Adipose tissue (tissue), 3 donors: ENCODE data around the gene PYGO2. TPM values are rescaled to one million over a fixed set of nuclear protein-coding genes. Genes with fewer than 3 reads are reported as not detected.

Experiments used
- H3K27ac ChIP-seq: one replicate; pipeline ENCODE4 v1.5.1; 2013; ENCODE audit warnings: low read depth, low read length
- WGBS, 3 donors: extraction: QIAGEN DNeasy Blood & Tissue Kit; methylation state at CpG; one replicate each; pipeline ENCODE4 v1.1.7; 2013; 5-methylcytosine and 5-hydroxymethylcytosine counted together
- polyA plus RNA-seq, 3 donors: library from polyadenylated mRNA; stranded (reverse); fragments of 200-250 nt; gene quantifications; one replicate each; pipeline ENCODE4 v1.2.3, GENCODE V29; 2013
- donor health status: healthy with polysubstance abuse.
- donor health status: Bipolar disorder and iron deficiency.
- donor health status: healthy.

Gene PYGO2
- polyA plus RNA-seq, 3 donors = 9.1 to 13.9 (median 13.4) TPM

DNA sequence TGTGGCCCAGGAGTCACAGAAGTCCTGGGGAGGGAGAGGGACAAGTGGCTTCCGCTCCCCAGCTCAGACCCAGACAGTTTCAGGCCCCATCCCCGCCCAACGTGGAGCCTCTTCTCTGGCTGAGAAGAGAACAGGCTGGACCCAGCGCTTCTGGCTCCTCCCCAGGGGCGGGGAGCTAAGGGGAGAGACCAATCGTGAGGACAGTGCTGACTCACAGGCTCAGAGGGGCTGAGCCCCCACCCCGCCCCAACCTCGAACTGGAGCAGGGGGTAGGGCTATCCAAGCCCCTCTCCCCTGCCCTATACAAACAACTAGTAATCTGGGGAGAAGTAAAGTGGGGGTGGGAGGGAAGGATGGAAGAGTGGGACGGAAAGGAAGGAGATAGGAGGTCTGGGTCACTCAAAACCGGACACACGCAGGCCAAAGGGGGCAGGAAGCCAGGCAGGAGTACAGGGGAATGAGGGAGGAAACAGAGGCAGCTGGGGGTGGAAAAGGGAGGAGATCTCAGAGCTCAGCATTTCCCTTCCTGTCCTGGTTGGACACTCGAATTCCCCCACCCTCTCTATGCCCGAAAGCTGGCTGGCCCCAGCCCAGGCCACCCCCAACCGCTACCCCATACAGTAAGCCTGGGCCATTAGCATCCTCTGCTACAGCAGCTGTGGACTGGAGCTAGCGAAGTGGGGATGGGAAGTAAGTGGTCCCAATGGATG is 9.2 kb upstream of the PYGO2 start, which contains the start of gene SHC1:
Gene SHC1 (minus strand): TSS at position 117 of the 710 bp plus-strand sequence. CDS start 221 bp downstream, outside the sequence.
- WGBS, 3 donors = 11 to 30% (median 12%) methylated on average over 15 of the region's 15 CpGs

DNA sequence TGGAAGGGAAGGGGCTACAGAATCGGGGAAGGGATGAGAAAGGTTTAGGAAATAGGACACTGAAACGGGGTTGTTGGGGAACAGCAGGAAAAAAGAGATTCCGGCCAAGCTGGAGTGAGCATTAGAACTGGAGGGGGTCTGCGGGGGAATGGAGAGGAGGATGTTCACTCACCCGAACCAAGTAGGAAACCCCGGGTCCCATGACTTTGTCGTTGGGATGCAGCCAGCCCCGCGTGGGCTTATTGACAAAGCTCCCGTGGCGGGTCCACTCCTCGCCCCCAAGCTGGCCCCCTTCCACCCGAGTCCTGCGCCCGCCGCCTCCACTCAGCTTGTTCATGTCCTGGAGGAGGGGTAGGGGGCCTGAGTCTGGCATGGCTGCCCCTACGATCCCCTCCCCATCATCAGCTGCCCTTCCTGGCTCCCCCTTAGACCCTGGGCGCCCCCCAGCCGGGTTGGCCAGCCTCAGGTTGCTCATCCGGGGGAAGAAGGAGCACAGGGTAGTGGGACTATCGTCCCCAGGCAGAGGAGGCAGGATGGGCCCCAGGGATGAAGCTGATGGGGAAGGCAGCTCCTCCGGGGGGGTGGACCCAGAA is 8.4 kb upstream of the PYGO2 start:
- peak overlapping the region; percentile 73 for H3K27ac ChIP-seq
- WGBS, 3 donors = 21 to 49% (median 33%) methylated on average over 19 to 22 of the region's 22 CpGs

More for the DNA sequence above, 9.2 kb upstream of the PYGO2 start, which contains the start of gene SHC1:
- H3K27ac ChIP-seq = peak within 1 kb of the TSS; percentile 73

DNA sequence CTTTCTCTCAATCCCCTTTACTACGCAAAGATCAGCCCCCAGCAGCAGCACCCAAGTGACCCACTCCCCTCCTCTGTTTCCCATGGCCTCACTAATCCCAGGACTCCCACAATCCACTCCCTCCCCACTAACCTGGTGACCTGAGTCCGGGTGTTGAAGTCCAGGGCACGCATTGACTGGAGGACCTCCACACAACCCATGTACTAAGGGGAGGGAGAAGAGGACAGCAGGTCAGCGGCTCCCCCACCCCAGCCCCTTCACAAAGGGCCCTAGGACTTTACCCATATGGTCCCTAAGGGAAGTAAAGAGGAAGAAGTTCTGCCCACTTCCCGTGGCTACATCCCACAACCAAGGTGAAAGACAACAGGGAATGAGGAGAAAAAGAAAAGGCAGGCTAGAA is 7.7 kb upstream of the PYGO2 start:
- WGBS, 3 donors = 54 to 66% (median 54%) methylated on average over 5 of the region's 5 CpGs
- H3K27ac ChIP-seq = no peak overlapping the region

DNA sequence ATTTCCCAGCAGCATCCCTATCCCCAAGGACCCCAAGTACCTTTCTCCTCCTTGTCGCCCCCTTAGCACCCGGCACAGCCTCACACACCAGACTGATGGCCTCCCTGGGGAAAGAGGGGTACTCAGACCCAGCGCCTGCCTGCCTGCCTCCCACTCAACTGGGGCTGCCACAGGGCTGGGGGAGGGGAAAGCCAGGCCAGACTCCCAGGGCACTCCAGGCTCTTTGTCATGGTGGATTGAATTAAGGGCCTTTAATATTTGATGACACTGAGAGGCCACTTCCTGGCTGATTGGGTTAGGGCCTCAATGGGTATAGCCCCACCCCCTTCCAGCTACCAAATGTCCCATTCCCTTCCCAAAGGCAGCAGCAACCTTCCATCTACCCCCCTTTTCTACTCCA is 7.1 kb upstream of the PYGO2 start:
- WGBS, 3 donors = 73 to 87% (median 79%) methylated on average over 2 to 3 of the region's 3 CpGs
- H3K27ac ChIP-seq = no peak overlapping the region

DNA sequence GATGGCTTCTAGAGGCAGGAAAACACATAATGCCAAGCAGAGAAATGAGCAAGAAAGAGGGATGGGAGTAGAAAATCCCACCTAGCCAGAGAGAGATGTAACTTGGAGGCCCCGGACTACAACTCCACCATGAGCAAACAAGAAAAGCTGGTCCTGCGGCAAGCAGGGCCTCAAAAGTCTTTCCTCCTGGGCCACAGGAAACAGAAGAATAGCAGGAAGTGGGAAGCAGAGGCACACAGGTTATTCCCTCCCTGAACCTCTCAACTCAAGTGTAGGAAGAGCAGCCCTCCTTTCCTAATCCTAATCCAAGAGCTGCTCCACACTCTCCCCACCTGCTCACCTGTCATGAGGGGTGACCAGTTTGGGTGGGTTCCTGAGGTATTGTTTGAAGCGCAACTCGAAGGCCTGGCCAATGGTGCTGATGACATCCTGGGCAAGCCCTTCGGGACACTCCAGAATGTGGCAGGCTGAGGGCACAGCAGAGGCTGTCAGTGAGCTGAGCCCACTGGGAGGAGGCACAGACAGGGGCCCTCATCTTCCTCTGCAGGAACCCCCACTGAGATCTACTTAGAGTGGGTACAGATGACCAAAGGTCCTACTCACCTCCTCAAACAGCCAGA is 5.9 kb upstream of the PYGO2 start:
- H3K27ac ChIP-seq = no peak overlapping the region
- WGBS, 3 donors = 67 to 84% (median 80%) methylated on average over 5 of the region's 5 CpGs

DNA sequence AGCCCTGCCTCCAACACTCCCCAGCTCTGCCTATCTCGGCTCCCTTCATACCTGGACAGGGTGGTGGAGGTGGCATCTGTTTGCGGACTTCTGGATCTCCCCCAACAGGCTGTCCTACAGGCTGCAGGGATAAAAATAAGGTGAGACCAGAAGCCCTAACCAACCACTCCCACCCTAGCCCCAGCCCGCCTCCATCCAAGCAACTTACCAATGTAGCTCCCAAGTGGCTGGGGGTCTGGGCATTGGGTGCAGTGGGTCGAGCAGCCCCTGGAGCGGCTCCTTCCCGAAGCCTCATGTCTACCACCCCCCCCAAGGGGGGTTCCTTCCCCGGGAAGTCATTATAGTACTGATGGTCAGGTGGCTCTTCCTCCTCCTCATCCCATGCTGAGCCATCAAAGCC is 4.5 kb upstream of the PYGO2 start:
- H3K27ac ChIP-seq = no peak overlapping the region
- 79 to 90% (median 88%) methylated on average over 7 of the region's 7 CpGs for WGBS, 3 donors

DNA sequence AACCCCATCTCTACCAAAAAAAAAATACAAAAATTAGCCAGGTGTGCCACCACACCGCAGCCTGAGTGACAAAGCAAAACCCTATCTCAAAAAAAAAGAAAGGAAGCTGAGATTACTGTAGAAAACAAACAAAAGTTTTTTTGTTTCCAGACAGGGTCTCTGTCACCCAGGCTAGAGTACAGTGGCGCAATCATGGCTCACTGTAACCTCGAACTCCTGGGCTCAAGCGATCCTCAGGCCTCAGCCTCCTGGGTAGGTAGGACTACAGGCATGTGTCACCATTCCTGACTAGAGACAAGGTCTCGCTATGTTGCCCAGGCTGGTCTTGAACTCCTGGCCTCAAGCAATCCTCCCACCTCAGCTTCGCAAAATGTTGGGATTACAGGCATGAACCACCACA is 2.8 kb upstream of the PYGO2 start:
- no peak overlapping the region for H3K27ac ChIP-seq
- 72 to 85% (median 82%) methylated on average over 6 of the region's 6 CpGs for WGBS, 3 donors

DNA sequence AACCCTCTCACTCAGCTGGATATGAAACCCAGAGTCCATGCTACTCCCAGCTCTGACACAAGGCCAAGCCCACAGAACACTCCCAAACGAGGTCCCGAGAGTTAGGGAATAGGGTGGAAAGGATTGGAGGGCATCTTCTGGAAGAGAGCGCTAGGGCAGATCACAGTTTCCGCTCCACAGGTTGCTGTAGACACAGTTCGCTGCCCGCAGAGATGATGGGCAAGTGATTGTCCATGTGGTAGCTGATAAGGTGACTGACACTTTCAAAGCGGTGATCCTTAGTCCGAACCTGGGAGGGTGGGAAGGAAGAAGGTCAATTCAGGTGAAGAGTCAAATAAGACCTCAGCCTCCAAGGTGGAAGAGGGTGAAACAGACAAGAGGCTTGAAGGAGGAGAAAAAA is 2.1 kb upstream of the PYGO2 start:
- WGBS, 3 donors = 71 to 84% (median 76%) methylated on average over 8 of the region's 8 CpGs
- no peak overlapping the region for H3K27ac ChIP-seq

DNA sequence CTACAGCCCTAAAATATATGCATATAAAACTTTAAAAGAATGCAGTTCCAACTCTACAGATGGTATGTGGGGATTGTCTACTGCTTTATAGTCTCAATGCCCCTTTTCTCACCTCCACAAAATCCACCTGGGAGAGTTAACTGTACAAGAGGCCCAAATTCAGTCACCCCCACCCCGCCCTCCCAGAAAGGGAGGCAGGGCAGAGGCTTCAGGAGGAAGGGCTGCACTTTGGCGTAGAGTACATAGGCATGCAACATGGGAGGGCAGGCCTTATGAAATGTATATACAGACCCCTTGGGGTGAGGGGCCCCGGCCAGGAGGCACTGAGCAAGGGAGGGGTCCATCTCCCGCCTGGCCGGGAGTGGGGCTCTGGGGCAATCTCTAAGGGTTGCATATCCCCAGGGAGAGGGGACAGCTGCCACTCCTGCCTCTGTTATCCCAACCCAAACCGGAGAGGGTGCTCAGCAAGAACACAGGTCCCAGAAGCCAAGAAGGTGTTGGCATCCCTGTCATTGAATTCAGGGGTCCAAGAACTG is 1.3 kb upstream of the PYGO2 start:
- no peak overlapping the region for H3K27ac ChIP-seq
- WGBS, 3 donors = 69 to 74% (median 72%) methylated on average over 6 of the region's 6 CpGs

DNA sequence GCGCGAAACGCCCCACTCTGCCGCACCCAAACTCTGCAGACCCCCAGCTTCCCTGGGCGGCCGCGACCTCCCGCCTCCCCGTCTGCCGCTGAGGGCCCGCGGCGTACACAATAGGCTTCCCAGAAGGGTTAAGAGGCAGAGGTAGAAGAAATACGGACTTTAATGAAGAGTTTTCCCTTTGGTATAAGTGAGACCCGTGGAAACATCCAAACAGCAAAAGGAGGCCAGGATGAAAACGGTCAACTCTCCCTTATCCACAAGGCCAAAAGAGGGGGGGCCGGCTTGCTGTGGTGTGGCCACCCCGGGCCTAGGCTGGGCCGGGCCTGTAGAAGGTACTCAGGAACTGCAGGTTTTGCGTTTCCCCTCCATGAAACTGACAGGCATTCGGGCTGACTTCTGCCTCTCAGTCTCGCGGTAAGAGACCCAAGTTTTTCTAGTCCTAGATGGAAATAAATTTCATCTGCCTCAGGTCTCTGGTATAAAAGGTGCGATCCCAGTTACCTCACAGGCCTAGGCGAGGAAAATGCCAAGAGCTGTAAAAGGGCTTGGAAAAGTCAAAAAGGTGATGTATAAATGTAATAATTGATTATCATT is 671 bp upstream of the PYGO2 start:
- WGBS, 3 donors = 3 to 5% (median 4%) methylated on average over 25 of the region's 25 CpGs
- H3K27ac ChIP-seq = no peak overlapping the region

DNA sequence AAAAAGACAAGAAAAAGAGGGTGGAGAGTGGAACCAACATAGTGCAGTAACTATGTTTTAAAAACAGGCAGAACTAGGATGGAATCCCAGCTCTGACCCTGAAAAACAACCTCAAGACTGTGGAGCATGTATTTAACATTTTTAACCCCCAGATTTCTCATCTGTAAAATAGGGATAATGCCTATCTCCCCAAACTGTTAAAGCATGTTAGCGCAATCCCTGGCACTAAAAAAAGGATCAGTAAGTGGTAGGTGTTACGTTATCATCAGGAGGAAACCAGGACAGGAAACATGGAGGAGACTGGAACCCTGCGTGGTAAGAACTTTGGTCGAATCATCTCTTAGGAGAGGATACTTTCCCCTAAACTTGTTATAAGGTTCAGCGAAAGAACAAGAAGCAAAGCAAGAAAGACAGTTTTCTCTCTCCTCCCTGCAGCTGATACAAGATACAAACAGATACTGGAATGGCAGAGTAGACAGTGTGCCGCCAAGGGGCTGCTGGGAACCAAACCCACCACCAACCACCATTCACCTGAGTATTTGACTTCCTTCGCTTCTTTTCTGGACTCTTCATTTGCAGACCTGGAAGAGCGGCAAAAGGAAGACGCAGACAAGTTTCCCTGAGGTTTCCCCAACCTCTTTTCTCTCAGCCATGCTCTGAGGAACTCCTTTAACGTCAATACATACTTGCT is 991 bp downstream of the PYGO2 start:
- no peak overlapping the region for H3K27ac ChIP-seq
- WGBS, 3 donors = 23 to 39% (median 26%) methylated on average over 10 of the region's 10 CpGs

DNA sequence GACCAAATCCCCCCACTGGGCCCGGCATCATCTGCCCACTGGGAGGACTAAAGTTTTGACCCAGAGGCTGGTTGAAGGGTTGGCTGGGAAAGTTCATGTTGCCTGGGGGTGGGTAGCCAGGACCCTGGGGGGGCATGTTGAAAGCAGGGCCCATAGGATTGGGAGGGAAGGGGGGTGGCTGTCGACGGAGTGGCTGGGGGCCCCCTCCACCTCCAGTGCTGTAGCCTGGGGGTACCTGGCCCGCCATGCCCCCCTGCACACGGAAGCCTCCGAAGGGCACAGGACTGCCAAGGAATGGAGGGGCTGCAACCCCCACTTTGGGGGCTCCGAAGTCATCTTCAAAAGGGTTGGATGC is 2.2 kb downstream of the PYGO2 start:
- H3K27ac ChIP-seq = no peak overlapping the region
- 86 to 95% (median 92%) methylated on average over 7 of the region's 7 CpGs for WGBS, 3 donors

DNA sequence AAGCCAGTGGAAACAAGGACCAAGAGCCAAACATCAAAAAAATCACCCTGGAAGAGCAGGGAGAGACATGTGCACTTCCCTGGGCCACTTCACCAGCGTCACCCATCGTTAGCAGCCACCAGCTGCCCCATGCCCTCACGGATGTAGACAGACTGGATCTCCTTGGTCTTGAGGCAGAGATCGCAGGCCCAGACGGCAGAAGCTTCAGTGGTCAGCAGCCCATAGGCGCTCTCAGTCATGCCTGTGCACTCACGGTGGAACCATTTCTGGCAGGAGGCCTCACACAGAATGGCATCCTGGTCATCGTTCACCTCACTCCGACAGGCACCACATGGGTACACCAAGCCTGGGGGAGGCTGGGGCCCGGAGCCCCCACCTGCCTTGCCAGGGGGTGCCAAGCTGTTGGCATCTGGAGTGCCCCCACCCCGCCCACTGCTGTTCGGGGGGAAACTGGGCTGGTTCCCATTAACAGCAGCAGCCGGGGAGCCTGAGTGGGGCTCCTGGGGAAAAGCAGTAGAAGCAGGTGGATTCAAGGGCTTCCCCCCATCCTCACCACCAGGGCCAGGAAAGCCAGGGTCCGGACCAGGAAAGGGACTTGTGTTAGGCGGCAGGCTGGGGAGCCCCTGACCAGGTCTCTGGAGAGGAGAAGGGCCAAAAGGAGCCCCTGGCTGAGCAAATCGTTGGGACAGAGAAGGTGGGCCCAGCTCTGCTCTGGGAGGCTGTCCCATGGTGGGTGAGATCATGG is 2.7 kb downstream of the PYGO2 start:
- 89 to 95% (median 92%) methylated on average over 16 of the region's 16 CpGs for WGBS, 3 donors
- H3K27ac ChIP-seq = no peak overlapping the region

DNA sequence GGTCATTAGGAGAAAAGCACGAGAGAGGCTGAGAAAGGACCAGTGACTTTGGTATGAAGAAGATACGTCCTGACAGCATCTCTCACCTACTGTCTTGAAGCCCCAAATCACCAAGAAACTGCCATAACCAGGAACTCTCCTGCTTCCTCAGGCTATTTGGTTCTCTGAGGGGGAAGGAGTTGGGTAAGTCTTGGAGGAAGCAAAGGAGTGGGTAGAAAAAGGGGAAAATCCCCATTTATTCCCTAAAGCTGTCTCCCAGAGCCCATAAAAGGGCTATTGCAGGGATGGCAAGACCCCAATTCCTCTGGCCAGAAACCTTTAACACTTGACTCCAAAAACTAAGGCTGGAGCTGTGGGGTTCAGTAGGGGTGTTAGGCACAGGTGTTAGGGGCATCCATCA is 3.5 kb downstream of the PYGO2 start:
- no peak overlapping the region for H3K27ac ChIP-seq
- 77 to 81% (median 80%) methylated on average over 2 of the region's 2 CpGs for WGBS, 3 donors

DNA sequence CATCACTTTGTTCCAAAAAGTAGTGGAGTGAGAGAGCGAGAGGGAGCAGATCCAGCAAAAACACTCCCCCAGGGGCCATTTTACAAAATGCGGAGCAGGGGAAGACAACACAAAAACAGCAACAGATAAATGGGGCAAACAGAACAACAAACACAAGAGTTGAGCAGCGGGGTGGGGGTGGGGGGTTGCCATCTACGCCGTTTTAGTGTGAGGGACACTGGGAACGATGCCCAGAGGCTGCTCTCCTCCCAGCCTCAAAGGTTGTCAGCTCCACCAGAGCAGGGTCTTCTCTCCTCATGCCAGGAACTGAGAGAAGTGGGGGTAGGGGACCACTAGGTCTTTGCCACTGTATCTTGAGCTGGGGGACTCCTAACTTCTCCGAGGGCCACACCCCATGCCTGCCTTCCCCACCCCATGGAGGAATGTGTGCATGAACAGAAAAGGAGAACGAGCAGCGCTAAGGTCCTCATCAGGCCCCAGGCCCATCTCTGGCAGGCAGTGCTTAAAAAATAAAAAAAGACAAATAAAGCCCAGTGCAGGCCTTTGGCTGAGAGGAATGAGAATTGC is 4.4 kb downstream of the PYGO2 start:
- WGBS, 3 donors = 39 to 51% (median 49%) methylated on average over 9 of the region's 9 CpGs
- H3K27ac ChIP-seq = no peak overlapping the region

DNA sequence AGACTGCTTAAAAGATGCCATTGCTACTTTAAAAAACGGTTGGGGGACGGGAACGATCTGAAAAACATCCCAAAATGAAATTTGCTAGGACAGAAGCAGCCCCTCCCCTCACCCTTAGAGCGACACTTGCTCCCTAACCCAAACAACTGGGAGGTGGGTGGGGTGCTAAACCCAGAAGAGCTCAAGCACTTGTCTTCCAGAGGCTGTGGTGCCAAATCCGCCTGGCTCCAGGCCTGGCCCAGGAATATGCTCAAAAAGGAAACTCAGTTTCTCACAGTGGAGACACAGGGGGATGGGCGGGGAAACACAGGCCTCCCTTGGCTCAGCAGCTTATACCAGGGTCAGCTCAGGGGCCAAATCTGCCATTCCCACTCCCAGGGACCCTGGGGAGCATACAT is 5.0 kb downstream of the PYGO2 start:
- WGBS, 3 donors = 15 to 19% (median 17%) methylated on average over 6 of the region's 6 CpGs
- no peak overlapping the region for H3K27ac ChIP-seq

DNA sequence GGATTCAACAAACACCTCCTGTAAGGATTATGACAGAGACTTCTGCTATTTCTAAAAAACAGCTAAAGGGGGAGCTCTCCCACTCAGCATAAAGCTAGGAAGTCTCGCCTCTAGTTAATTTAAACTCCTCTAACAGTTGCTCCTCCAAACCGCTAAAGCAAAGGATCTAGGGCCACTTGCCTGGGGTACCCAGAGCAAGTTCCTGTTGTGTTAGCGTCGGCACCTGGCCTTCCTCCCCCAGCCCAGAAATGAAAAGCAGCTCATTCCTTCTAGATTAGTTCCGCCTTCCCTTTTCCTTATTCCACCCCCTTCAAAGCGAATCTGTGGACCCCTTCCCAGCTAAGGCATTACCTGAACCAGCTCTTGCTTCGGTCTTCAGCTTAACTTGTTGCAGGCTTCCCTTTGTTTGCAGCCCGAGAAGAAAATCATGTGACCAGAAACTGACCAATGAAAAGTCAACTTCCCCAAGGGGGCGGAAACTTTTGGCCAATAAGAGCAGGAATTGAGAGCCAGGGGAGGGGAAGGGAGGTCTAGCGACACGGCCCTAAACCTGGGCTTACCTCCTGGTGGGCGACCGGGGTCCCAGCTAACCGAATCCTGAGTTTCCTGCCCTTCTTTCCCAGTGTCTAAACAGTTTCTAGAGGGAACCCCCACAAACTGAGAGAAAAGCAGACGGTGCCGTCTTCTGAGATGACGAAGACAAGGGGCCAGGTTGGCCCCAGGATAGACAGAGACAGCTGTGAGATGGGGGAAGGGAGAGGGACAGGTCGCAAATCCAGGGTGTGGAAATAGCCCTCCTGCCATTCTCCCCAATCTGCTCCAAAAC is 5.7 kb downstream of the PYGO2 start, which contains the start of gene PBXIP1:
Gene PBXIP1 (minus strand): TSS at position 382 of the 826 bp plus-strand sequence. CDS start 2,378 bp downstream, outside the sequence.
- 0 to 1% (median 0%) methylated on average over 18 of the region's 18 CpGs for WGBS, 3 donors
- H3K27ac ChIP-seq = no peak within 1 kb of the TSS
